Epithelial cell of proximal tubule (primary cell): ENCODE data around the gene YWHAE. TPM values are rescaled to one million over a fixed set of nuclear protein-coding genes. Genes with fewer than 3 reads are reported as not detected.
"Not testable (repeated sequence)": the region's sequence is repeated elsewhere in the genome, so short reads cannot be mapped to it uniquely, and the experiment has no call there.

Source experiments
- DNase-seq: peaks from one replicate; pipeline ENCODE4 v3.0.0-alpha.2; 2011; ENCODE audit warnings: low read depth
- H3K4me3 ChIP-seq: 2 replicates; pipeline ENCODE4 v1.5.1; 2011; ENCODE audit warnings: low read depth, mild to moderate bottlenecking, low read length
- CTCF ChIP-seq: conservative IDR thresholded peaks from 2 replicates; pipeline ENCODE4 v1.5.1; 2012; ENCODE audit warnings: low read depth, mild to moderate bottlenecking, low read length
- total RNA-seq: library from RNA; depleted of rRNA; stranded (reverse); fragments of >200 nt; gene quantifications from 2 replicates; pipeline ENCODE4 v1.2.3, GENCODE V29; 2015

Gene YWHAE
- total RNA-seq, 1 donor from 2014 or later = 1,239 TPM

- DNase-seq = no peak
- no peak overlapping the region for H3K4me3 ChIP-seq
- TF ChIP-seq CTCF = no peak
Observed at GRCh38 chr17:1313270-1314005, 86.6 kb downstream of the YWHAE start.

- DNase-seq = no peak
- TF ChIP-seq CTCF = no peak
- no peak overlapping the region for H3K4me3 ChIP-seq
Observed at GRCh38 chr17:1312261-1312870, 87.7 kb downstream of the YWHAE start.

- not testable (repeated sequence) for DNase-seq, H3K4me3 ChIP-seq
Observed at GRCh38 chr17:1307829-1308228, 92.2 kb downstream of the YWHAE start.

GRCh38 chr17:1304962-1305563 lies 95.0 kb downstream of the YWHAE start:
- no peak overlapping the region for H3K4me3 ChIP-seq
- DNase-seq = no peak
- TF ChIP-seq CTCF = no peak

GRCh38 chr17:1304522-1304921 lies 95.5 kb downstream of the YWHAE start:
- no peak overlapping the region for H3K4me3 ChIP-seq
- DNase-seq = no peak
- no peak for TF ChIP-seq CTCF

GRCh38 chr17:1302761-1303160 lies 97.3 kb downstream of the YWHAE start:
- no peak for TF ChIP-seq CTCF
- no peak for DNase-seq
- H3K4me3 ChIP-seq = no peak overlapping the region

GRCh38 chr17:1301546-1301945 lies 98.5 kb downstream of the YWHAE start:
- TF ChIP-seq CTCF = no peak
- no peak overlapping the region for H3K4me3 ChIP-seq
- DNase-seq = no peak
